Endothelial cell of hepatic sinusoid (primary cell): Measurements from ENCODE around the gene LHB.
"Not testable (repeated sequence)": the region's sequence is repeated elsewhere in the genome, so short reads cannot be mapped to it uniquely, and the experiment has no call there.

Experiments
- in situ Hi-C: cut with HindIII; loops from 2 replicates; pipeline ENCODE4 v1.10.0; 2017; ENCODE audit warnings: low sequenced_read_pairs

LHB gene

DNA sequence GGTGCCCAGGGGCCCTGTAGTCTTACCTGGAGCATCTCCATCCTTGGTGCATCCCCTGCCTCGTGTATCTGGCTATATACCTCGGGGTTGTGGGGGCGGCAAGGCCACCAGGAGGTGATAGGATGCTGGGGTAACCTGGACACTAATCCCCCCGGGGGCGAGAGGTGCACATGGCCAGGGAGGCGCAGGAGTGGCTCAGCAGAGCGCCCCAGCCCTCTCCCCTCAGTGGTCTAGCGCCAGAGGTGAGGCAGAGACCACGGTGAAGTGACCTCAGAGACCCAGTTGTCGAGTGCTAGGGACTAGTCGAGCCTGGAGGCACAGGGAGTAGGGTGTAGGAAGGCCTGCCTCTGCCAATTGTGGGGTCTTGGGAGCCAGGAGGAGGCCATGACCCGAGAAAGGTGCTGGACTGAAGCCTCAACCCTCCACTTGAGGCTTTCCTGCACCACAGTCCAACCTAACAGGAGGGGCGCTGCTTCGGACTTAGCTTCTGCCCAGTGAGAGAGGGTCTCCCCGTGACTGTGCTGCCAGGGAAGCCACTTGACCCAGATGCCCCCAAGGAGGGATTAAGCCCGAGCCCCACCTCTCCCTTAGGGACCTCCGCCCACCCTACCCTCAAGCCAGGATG lies at the start of gene LHB:
LHB (minus strand) TSS at position 51 of the 625 bp plus-strand sequence; CDS start at position 41, 10 bp downstream.
- in situ Hi-C loops = no loop called here

DNA sequence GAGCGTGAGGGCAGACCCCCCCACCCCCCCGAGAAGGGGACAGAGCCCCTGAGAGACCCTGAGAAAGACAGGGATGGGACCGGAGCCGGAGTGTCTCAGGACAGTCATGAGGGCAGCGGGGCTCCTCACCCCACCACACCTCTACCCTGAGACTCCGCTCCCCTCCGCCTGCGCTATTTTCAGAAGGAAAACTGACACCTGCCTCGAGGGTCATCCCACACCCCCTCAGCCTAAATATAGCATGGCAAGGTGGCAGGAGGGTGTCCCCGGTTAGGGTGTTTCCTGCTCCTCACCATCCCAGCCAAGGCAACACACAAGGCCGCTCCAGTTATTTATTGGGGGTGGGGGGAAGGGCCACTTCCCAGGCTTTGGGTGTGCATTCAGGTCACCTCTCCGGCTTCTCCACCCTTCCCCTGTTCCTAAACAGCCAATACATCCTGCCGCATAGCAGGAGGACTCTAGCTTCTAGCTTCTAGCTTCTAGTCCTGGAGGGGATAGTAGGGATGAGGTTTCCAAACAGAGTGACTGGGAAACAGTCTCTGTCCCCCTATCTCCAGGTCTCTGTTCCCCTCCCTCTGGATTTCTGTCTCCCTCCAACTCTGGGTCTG lies 49.1 kb upstream of the LHB start:
- in situ Hi-C loops = no loop called here

DNA sequence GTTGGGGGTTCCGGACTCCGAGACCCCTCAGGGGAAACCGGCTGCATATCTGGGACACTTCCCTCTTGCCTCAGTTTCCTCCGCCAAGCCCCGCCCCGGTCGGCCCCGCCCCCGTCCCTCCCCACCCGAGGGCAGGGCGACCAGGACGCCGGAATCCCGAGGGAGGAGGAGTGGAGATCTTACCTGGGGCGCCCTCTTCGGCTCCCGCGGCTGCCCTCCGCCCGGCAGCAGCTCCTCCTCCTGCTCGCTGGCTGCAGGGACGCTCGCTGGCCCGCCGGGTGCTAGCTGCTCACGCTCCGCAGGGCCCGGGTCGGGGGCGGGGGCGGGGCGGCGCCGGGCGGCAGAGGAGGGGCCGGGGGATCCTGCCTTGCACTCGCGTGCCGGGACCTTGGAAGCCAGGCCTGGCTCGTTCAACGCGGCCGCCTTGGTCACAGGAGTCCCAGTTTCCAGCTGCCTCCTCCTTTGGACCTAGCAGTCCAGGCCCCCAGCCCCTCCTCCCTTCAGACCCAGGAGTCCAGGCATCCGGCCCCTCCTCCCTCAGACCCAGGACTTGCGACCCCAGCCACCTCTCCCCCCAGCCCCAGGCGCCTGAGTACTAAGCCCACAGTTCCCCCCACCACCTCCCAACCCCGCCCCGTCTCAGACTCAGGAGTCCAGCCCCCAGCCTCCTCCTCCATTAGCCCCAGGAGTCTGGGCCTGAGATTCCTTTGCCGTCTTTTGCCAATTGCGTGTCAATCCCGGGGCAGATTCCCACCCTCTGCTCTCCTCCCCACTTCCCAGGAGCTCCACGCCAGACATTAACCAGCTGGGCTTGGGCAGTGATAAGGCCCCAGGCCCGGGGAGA lies 48.1 kb upstream of the LHB start, which contains the start of gene NTF4:
NTF4 (minus strand) TSS at position 51 of the 844 bp plus-strand sequence. CDS start 2,821 bp downstream, outside the sequence.
- in situ Hi-C loops = no loop called here

DNA sequence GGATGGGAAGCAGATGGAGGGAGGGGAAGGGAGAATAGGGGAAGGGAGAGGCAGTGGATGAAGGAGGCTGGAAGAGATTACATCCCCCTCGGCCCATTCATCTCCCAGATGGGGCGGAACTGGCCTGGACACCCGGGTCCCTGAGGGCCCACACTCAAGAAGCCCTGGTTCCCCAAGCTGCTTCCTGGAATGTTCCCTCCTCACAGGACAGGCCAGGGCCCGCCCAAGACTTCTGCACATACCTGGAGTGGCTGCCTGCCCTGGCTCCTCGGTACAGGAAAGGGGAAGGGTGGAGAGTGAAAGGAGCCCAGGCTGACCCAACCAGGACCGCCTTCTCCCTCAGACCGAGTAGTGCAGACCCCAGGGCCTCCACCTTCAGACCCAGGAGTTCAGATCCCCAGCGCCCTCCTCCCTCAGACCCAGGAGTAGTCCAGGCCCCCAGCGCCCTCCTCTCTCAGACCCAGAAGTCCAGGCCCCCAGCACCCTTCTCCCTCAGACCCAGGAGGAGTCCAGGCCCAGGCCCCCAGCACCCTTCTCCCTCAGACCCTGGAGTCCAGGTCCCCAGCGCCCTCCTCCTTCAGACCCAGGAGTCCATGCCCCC lies 47.2 kb upstream of the LHB start:
- in situ Hi-C loops = no loop called here

DNA sequence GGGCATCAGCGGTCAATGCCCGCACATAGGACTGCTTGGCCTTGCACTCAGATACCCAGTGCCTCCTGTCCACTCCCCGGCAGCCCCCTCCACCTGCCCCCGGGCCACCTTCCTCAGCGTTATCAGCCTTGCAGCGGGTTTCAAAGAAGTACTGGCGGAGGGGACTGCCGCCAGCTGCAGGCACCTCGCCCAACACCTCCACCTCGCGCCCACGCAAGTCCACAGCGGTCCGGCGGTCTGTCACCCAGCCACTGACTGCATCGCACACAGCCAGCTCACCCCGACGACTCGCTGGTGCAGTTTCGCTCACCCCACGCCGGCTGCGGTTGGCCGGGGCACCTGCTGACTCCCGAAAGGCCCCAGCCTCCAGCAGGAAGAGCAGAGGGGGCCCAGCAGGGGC lies 44.6 kb upstream of the LHB start:
- in situ Hi-C loops = no loop called here

DNA sequence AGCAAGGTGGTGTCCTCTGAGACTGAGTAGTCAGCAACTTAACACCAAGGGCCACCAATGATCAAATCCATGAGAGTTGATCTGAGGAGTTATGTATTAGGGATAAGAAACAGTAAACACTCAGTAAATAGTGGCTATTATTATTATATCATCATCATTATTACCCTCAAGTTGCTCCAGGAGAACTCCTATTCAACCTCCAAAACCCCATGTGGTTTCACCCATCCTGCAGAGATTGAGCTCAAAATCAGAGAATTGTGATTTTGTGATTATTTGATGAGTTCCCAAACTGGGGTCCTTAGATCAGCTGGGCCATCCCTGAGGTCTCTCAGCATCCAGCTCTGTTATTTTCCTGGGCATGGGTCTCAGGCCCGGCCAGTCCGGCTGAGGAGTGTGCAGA lies 44.1 kb upstream of the LHB start:
- in situ Hi-C loops = no loop called here

DNA sequence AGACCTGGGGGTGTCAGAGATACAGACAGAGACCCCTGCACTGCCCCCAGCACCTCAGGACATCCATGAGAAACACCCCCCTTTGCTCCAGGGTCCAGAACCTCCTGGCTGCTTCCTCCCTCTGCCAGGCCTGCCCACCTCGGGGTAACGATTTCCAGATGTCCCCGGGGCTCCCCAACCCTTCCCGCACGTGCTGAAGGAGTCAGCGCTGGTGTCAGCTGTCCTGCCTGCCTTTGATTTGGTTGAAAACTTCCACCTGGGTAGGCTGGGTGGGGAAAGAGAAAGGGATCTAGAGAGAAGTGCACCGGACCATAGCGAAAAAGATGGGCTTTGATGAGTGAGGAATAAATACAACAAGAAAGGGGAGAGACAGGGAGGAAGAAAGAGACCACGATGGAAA lies 42.2 kb upstream of the LHB start:
- in situ Hi-C loops = no loop called here

DNA sequence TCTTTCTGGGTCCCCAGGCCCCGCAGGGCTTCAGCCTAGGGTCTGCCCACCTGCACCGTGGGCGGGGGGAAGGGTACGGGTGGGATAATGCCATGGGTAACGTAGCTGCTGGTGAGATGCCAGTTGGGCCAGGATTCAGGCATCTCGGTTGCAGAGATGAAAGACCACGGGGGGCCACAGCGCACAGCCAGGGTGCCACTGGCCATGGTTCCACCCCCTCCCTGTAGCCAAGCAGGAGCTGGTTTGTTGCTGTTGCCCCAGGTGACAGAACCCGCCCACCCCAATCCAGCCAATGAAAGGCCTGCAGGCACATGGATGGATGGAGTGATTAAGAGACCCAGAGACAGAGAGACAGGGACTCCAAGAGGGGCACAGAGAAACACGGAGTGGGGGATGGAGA lies 41.7 kb upstream of the LHB start:
- in situ Hi-C loops = no loop called here

DNA sequence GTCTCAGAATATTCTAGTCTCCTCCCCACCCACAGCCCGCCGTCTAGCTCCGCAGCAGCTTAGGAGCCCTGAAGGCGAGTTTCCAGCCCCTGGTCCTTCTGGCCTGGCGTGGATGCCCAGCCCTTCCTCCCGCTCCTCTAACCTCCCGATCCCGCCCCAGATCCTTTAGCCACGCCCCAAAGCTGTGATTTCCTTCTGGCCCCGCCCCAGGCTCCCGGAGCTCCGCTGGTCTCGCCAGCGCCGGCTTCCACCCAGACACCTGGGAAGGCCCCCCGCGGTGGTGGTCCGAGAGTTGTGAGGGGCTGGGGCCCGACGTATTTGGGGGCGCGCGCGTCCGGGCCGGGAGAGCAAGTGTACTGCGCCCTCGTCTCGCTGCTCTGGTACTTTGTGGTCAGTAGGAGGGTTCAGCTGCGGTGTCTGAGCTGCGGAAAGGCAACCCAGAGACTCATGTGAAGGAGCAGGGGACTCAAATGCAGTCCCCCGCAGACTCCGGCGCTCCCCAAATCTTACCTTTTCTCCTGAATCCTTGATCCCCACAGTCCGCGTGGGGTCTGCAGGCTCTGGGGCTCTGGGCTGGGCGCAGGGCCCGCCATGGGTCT lies 40.8 kb upstream of the LHB start, which contains the start of gene CGB7:
CGB7 (minus strand) TSS at position 114 of the 599 bp plus-strand sequence. CDS start 2,374 bp downstream, outside the sequence.
- in situ Hi-C loops = no loop called here

DNA sequence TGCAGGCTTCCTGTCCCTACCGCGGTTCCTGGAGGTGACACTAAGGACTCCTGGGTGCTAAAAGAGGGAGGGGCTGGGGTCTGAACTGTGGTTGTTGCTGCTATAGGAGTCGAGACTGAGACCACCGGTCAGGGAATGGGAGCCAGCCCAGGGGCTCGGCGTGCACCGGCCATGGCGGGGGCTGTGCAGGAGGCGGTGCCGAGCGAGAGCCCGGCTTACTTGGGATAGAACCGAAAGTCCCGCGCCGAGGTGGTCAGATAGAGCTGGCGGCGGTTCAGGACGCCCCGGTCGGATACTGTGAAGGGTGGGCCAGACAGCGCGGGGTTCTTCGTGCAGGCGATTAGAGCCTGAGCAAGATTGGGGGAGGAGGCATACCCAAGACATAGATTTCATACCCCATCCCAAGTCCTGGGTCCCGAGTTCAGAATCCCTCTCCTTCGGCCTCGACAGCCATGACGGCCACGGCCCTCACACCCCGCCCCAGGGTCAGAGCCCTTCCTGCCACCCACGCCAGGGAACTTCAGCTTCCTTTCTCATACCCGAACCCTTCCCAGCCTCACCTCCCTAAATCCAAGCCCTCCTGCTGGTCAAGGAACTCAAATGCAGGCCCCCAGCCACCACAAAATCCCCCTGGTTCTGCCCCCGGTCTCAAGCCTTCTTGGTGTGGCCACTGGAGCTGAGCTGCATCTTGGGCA lies 40.2 kb upstream of the LHB start:
- in situ Hi-C loops = not testable (repeated sequence)

DNA sequence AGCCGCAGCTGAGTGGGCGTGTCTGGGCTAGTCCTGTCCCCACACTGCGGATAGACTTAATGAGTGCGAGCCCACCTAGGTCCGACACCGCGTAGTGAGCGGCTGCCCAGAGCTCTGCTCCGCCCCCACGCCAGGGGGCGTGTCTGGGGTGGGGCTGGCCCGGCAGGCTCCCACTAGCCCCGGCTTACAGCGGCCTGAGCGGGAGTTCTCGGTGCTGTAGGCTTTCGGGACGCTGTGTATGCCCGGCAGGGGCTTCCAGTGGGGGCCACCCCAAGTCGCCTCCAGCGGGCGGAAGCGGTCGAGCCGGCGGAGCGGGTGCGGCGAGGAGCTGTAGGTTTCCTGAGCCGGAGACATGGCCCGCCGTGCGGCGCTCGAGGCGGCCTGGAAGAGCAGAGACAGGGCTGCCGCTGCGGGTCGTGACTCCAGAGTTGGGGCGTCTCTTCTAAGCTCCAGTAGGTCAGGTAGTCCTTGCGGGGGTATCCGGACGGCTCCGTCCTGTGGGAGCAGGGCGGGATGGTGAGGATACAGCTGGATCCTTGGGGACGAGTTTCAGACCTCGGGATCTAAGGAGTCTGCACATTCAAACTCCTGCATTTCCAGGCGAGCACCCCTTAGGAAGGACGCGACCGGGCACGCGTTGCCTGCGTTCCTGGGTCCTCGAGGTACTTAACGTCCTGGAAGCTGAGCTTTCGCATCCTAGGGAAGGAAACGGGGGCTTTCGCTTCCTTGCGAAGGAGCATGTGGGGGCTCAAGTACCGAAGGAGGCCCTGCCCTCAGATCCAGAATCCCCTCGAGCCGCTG lies 39.4 kb upstream of the LHB start:
- in situ Hi-C loops = no loop called here

DNA sequence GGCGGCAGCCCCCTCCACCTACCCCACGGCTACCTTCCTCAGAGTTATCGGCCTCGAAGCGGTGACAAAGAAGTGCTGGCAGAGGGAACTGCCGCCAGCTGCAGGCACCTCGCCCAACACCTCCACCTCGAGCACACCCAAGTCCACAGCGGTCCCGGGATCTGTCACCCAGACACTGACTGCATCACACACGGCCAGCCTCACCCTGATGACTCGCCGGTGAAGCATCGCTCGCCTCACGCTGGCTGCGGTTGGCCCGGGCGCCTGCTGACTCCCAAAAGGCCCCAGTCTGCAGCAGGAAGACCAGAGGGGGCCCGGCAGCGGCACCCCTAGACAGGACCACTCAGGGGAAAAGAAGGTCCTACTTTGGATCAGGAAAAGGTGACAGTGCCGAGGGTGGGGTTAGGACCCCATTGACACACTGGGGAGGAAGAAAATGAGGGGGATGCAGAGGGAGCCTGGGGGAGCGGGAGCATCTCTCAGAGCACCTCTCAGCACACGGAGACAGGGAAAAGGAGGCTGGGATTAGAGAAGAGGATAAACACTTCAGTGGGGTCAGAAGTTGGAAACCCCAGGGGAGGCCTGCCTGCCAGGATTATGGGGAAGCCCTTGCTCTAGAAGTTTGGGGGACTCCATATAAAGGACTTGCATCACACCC lies 33.6 kb upstream of the LHB start:
- in situ Hi-C loops = not testable (repeated sequence)

DNA sequence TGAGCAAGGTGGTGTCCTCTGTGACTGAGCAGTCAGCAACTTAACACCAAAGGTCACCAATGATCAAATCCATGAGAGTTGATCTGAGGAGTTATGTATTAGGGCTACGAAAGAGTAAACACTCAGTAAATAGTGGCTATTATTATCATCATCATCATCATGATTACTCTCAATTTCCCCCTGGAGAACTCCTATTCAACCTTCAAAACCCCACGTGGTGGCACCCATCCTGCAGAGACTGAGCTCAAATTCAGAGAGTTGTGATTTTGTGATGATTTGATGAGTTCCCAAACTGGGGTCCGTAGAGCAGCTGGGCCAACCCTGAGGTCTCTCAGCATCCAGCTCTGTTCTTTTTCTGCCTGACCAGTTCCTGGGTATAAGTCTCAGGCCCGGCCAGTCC lies 32.9 kb upstream of the LHB start:
- in situ Hi-C loops = not testable (repeated sequence)

DNA sequence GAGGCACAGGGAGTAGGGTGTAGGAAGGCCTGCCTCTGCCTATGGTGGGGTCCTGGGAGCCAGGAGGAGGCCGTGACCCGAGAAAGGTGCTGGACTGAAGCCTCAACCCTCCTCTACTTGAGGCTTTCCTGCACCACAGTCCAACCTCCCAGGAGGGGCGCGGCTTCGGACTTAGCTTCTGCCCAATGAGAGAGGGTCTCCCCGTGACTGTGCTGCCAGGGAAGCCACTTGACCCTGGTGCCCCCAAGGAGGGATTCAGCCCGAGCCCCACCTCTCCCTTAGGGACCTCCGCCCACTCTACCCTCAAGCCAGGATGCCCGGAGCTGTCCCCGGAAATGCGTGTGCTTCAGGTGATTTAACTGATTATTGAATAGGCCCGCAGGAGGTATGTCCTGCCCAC lies 32.1 kb upstream of the LHB start, which contains the start of gene CGB8:
CGB8 (minus strand) TSS at position 101 of the 400 bp plus-strand sequence. CDS start 372 bp downstream, outside the sequence.
- in situ Hi-C loops = not testable (repeated sequence)

DNA sequence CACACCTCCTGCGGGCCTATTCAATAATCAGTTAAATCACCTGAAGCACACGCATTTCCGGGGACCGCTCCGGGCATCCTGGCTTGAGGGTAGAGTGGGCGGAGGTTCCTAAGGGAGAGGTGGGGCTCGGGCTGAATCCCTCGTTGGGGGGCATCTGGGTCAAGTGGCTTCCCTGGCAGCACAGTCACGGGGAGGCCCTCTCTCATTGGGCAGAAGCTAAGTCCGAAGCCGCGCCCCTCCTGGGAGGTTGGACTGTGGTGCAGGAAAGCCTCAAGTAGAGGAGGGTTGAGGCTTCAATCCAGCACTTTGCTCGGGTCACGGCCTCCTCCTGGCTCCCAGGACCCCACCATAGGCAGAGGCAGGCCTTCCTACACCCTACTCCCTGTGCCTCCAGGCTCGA lies 26.7 kb upstream of the LHB start, which contains the start of gene CGB5:
CGB5 (plus strand) TSS at position 301 of the 400 bp plus-strand sequence. CDS start 362 bp downstream, outside the sequence.
- in situ Hi-C loops = not testable (repeated sequence)

DNA sequence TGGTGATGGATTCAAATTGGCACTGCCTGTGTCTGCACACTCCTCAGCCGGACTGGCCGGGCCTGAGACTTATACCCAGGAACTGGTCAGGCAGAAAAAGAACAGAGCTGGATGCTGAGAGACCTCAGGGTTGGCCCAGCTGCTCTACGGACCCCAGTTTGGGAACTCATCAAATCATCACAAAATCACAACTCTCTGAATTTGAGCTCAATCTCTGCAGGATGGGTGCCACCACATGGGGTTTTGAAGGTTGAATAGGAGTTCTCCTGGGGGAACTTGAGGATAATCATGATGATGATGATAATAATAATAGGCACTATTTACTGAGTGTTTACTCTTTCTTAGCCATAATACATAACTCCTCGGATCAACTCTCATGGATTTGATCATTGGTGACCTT lies 25.8 kb upstream of the LHB start:
- in situ Hi-C loops = not testable (repeated sequence)

DNA sequence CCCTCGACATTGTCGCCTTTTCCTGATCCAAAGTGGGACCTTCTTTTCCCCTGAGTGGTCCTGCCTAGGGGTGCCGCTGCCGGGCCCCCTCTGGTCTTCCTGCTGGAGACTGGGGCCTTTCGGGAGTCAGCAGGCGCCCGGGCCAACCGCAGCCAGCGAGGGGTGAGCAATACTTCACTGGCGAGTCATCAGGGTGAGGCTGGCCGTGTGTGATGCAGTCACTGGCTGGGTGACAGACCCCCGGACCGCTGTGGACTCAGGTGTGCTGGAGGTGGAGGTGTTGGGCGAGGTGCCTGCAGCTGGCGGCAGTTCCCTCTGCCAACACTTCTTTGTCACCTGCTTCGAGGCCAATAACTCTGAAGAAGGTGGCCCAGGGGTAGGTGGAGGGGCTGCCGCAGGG lies 25.3 kb upstream of the LHB start:
- in situ Hi-C loops = no loop called here

DNA sequence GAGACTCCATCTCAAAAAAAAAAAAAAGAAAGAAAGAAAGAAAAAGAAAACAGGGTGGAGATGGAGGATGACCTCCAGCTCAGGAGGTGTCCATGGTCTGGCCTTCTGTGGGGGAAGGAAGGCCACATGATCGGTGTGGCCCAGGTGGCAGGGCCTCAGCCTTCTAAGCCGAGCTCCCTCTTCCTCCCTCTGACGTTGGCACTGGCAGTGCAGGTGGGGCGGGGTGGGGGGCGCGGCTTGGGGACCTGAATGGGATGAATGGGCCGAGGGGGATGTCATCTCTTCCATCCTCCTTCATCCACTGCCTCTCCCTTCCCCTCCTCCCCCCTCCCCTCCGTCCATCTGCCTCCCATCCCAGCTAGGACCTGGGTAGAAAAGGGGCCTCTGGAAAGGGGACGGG lies 22.8 kb upstream of the LHB start:
- in situ Hi-C loops = not testable (repeated sequence)
